ENCODE measurements around the gene SEC31A.
"Not testable (repeated sequence)": the region's sequence is repeated elsewhere in the genome, so short reads cannot be mapped to it uniquely, and the experiment has no call there.

The SEC31A gene

DNA sequence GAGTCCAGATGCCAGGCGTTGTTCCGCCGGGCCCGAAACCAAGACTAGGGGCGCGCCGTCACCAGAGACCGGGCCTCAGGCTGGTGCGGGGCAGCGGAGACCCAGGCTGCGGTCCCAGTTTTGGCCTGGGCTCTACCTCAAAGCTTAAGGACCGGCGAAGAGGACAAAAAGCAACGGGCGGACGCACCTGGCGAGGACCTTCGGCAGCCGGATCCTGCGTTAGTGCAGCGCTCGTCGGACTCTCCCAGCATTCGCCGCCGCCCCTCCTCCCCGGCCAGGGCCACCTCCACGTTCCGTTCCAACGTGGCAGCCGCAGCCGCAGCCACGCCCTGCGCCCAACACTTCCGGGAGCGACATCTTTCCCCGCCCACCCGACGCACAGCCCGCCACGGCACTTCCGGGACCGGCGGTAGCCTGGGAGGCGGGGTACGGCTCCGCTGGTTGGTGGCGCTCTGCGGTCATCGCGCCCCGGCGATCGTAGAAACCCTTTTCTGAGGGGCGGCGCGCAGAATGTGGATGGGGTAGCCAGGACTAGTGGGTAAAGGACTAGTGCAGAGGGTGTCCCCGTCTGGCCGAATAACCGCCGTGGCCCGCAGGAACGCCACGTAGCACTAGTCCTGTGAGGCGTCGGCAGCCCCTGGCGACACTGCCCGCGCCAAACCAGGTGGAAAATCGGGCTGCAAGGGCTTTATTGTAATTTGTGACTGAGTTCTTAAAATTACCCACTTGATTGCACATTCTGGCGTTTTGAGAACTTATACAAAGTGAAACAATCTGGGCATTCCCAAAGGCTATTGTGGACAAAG lies at the start of gene SEC31A:
TSS of gene SEC31A (minus strand) at position 253 of the 806 bp plus-strand sequence. CDS start 9,217 bp downstream, outside the sequence.
- Histone ChIP-seq H3K27me3 (ENCODE audit: control insufficient read depth, insufficient read depth, low read length) (no peaks in the 10 kb centered on the region), H3K36me3 (ENCODE audit: control insufficient read depth, low read depth, low read length) (peaks cover 34% of the 10 kb centered on the region), H3K9ac (ENCODE audit: low read length) (peak within 1 kb of the TSS; percentile 96), H3K4me1 (ENCODE audit: control insufficient read depth, low read depth, low read length) (peaks cover 3% of the 10 kb centered on the region), H3K9me3 (ENCODE audit: control insufficient read depth, low read depth, low read length) (no peaks in the 10 kb centered on the region), H3K4me3 (ENCODE audit: low read length) (peak within 1 kb of the TSS; percentile 95), H3K27ac (ENCODE audit: low read length) (peak within 1 kb of the TSS; percentile 64)

GRCh38 chr4:82939414-82939813 lies 48.5 kb upstream of the SEC31A start:
- Histone ChIP-seq H3K4me1 (ENCODE audit: control insufficient read depth, low read depth, low read length) (no peaks in the 10 kb centered on the region), H3K9me3 (ENCODE audit: control insufficient read depth, low read depth, low read length) (no peaks in the 10 kb centered on the region), H3K27me3 (ENCODE audit: control insufficient read depth, insufficient read depth, low read length) (no peaks in the 10 kb centered on the region), H3K9ac (ENCODE audit: low read length) (no peak overlapping the region), H3K36me3 (ENCODE audit: control insufficient read depth, low read depth, low read length) (peaks cover 31% of the 10 kb centered on the region), H3K27ac (ENCODE audit: low read length) (no peak overlapping the region), H3K4me3 (ENCODE audit: low read length) (no peak overlapping the region)

GRCh38 chr4:82934441-82934840 lies 43.5 kb upstream of the SEC31A start:
- Histone ChIP-seq H3K9ac (ENCODE audit: low read length) (no peak overlapping the region), H3K36me3 (ENCODE audit: control insufficient read depth, low read depth, low read length) (peaks cover 30% of the 10 kb centered on the region), H3K27me3 (ENCODE audit: control insufficient read depth, insufficient read depth, low read length) (no peaks in the 10 kb centered on the region), H3K4me3 (ENCODE audit: low read length) (no peak overlapping the region), H3K4me1 (ENCODE audit: control insufficient read depth, low read depth, low read length) (no peaks in the 10 kb centered on the region), H3K27ac (ENCODE audit: low read length) (no peak overlapping the region), H3K9me3 (ENCODE audit: control insufficient read depth, low read depth, low read length) (no peaks in the 10 kb centered on the region)

DNA sequence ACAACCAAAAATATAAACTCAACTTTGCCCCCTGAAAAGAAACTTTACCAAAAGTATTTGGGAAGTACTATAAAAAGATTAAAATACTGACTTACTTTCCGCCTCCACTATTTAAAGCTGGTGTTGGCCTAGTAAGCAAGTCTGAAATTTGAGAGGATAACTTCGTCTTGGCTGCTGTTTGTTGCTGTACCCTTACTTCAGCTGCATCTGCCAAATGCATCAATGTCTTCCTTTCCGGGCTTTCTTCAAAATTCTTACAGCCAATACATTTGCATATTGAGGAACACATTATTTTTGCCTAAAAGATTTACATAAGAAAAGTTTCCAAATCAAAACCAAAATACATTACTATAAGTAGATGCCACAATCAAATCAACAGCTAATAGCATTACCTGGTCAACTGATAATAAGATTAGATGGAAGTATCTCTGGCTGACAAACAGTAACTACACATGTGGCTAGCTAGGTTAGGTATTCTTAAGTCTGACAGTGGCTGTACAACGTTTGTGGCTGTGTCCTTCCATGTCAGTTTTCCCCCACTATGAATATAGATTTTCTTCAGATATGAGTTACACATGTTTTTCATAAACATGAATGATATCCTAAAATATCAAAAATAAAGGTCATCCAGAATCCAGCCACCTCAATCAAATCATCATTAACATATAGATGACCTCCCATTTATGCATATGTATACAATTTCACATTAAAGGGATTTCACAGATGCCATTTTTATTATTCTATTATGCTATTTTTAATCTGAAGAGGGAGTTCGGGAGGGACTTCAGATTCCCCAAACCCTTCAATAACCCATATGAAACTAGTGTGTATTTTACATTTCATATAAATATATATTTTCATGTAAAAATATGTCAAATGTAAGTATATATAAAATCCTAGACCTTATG lies 40.1 kb upstream of the SEC31A start:
- peaks cover 15% of the 10 kb centered on the region for H3K36me3 ChIP-seq (ENCODE audit: control insufficient read depth, low read depth, low read length)
- no peaks in the 10 kb centered on the region for H3K27me3 ChIP-seq (ENCODE audit: control insufficient read depth, insufficient read depth, low read length)
- H3K9me3 ChIP-seq (ENCODE audit: control insufficient read depth, low read depth, low read length) = no peaks in the 10 kb centered on the region
- H3K27ac ChIP-seq (ENCODE audit: low read length) = no peak overlapping the region
- H3K4me3 ChIP-seq (ENCODE audit: low read length) = no peak overlapping the region
- H3K4me1 ChIP-seq (ENCODE audit: control insufficient read depth, low read depth, low read length) = no peaks in the 10 kb centered on the region
- no peak overlapping the region for H3K9ac ChIP-seq (ENCODE audit: low read length)

GRCh38 chr4:82921795-82922194 lies 30.8 kb upstream of the SEC31A start:
- Histone ChIP-seq H3K9ac (ENCODE audit: low read length) (no peak overlapping the region), H3K36me3 (ENCODE audit: control insufficient read depth, low read depth, low read length) (peaks cover 12% of the 10 kb centered on the region), H3K27ac (ENCODE audit: low read length) (no peak overlapping the region), H3K9me3 (ENCODE audit: control insufficient read depth, low read depth, low read length) (no peaks in the 10 kb centered on the region), H3K27me3 (ENCODE audit: control insufficient read depth, insufficient read depth, low read length) (no peaks in the 10 kb centered on the region), H3K4me3 (ENCODE audit: low read length) (no peak overlapping the region), H3K4me1 (ENCODE audit: control insufficient read depth, low read depth, low read length) (peaks cover 3% of the 10 kb centered on the region)

- H3K27me3 ChIP-seq (ENCODE audit: control insufficient read depth, insufficient read depth, low read length) = no peaks in the 10 kb centered on the region
- H3K36me3 ChIP-seq (ENCODE audit: control insufficient read depth, low read depth, low read length) = peaks cover 14% of the 10 kb centered on the region
- H3K27ac ChIP-seq (ENCODE audit: low read length) = no peak overlapping the region
- no peak overlapping the region for H3K9ac ChIP-seq (ENCODE audit: low read length)
- no peaks in the 10 kb centered on the region for H3K4me1 ChIP-seq (ENCODE audit: control insufficient read depth, low read depth, low read length)
- H3K4me3 ChIP-seq (ENCODE audit: low read length) = no peak overlapping the region
- no peaks in the 10 kb centered on the region for H3K9me3 ChIP-seq (ENCODE audit: control insufficient read depth, low read depth, low read length)
These were observed 28.4 kb upstream of the SEC31A start for GRCh38 chr4:82919386-82919785.

DNA sequence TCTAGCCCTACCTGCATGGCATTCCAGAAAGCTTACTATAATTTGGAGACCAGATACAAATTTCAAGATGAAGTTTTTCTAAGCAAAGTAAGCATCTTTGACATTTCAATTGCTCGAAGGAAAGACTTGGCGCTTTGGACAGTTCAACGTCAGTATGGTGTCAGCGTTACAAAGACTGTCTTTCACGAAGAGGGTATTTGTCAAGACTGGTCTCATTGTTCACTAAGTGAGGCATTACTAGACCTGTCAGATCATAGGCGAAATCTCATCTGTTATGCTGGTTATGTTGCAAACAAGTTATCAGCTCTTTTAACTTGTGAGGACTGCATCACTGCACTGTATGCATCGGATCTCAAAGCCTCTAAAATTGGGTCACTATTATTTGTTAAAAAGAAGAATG lies 27.1 kb upstream of the SEC31A start:
- H3K9me3 ChIP-seq (ENCODE audit: control insufficient read depth, low read depth, low read length) = no peaks in the 10 kb centered on the region
- H3K36me3 ChIP-seq (ENCODE audit: control insufficient read depth, low read depth, low read length) = peaks cover 14% of the 10 kb centered on the region
- no peaks in the 10 kb centered on the region for H3K27me3 ChIP-seq (ENCODE audit: control insufficient read depth, insufficient read depth, low read length)
- no peak overlapping the region for H3K9ac ChIP-seq (ENCODE audit: low read length)
- no peak overlapping the region for H3K4me3 ChIP-seq (ENCODE audit: low read length)
- H3K4me1 ChIP-seq (ENCODE audit: control insufficient read depth, low read depth, low read length) = no peaks in the 10 kb centered on the region
- H3K27ac ChIP-seq (ENCODE audit: low read length) = no peak overlapping the region

DNA sequence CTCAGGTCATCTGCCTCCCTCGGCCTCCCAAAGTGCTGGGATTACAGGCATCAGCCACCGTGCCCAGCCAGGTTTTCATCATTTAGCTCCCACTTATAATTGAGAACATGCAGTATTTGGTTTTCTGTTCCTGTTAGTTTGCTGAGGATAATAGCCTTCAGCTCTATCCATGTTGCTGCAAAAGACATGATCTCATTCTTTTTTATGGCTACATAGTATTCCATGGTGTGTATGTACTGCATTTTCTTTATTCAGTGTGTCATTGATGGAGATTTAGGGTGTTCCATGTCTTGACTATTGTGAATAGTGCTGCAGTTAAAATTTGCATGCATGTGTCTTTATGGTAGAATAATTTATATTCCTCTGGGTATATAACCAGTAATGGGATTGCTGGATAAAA lies 23.0 kb upstream of the SEC31A start:
- not testable (repeated sequence) for H3K27me3 ChIP-seq (ENCODE audit: control insufficient read depth, insufficient read depth, low read length); H3K4me1 ChIP-seq (ENCODE audit: control insufficient read depth, low read depth, low read length); H3K9me3 ChIP-seq (ENCODE audit: control insufficient read depth, low read depth, low read length); H3K9ac ChIP-seq (ENCODE audit: low read length); H3K4me3 ChIP-seq (ENCODE audit: low read length); H3K27ac ChIP-seq (ENCODE audit: low read length)
- peaks cover 29% of the 10 kb centered on the region for H3K36me3 ChIP-seq (ENCODE audit: control insufficient read depth, low read depth, low read length)

DNA sequence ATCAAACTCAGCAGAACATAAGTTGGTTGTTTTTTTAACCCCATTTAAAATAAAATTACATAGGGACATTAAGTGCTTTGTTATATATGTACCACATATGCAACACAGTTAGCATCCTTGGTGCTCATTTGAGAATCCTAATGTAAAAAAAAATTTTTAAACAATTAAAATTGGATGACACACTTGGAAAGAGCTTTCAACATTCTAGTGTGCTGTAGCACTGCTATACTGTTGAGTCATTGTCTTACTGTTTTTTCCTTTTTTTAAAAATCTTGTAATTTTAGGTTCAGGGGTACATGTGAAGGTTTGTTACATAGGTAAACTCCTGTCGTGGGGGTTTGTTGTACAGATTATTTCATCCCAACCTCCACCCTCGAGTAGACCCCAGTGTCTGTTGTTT lies 22.4 kb upstream of the SEC31A start:
- no peaks in the 10 kb centered on the region for H3K9me3 ChIP-seq (ENCODE audit: control insufficient read depth, low read depth, low read length)
- H3K36me3 ChIP-seq (ENCODE audit: control insufficient read depth, low read depth, low read length) = peaks cover 29% of the 10 kb centered on the region
- no peak overlapping the region for H3K9ac ChIP-seq (ENCODE audit: low read length)
- no peak overlapping the region for H3K27ac ChIP-seq (ENCODE audit: low read length)
- H3K4me1 ChIP-seq (ENCODE audit: control insufficient read depth, low read depth, low read length) = no peaks in the 10 kb centered on the region
- H3K27me3 ChIP-seq (ENCODE audit: control insufficient read depth, insufficient read depth, low read length) = no peaks in the 10 kb centered on the region
- no peak overlapping the region for H3K4me3 ChIP-seq (ENCODE audit: low read length)

- Histone ChIP-seq H3K36me3 (ENCODE audit: control insufficient read depth, low read depth, low read length) (peaks cover 48% of the 10 kb centered on the region), H3K27me3 (ENCODE audit: control insufficient read depth, insufficient read depth, low read length) (no peaks in the 10 kb centered on the region), H3K4me3 (ENCODE audit: low read length) (no peak overlapping the region), H3K27ac (ENCODE audit: low read length) (no peak overlapping the region), H3K4me1 (ENCODE audit: control insufficient read depth, low read depth, low read length) (no peaks in the 10 kb centered on the region), H3K9me3 (ENCODE audit: control insufficient read depth, low read depth, low read length) (no peaks in the 10 kb centered on the region), H3K9ac (ENCODE audit: low read length) (no peak overlapping the region)
These were observed 18.4 kb upstream of the SEC31A start for GRCh38 chr4:82909326-82909725.

- peaks cover 45% of the 10 kb centered on the region for H3K36me3 ChIP-seq (ENCODE audit: control insufficient read depth, low read depth, low read length)
- H3K27me3 ChIP-seq (ENCODE audit: control insufficient read depth, insufficient read depth, low read length) = no peaks in the 10 kb centered on the region
- no peak overlapping the region for H3K4me3 ChIP-seq (ENCODE audit: low read length)
- H3K27ac ChIP-seq (ENCODE audit: low read length) = no peak overlapping the region
- H3K9me3 ChIP-seq (ENCODE audit: control insufficient read depth, low read depth, low read length) = no peaks in the 10 kb centered on the region
- peaks cover 4% of the 10 kb centered on the region for H3K4me1 ChIP-seq (ENCODE audit: control insufficient read depth, low read depth, low read length)
- no peak overlapping the region for H3K9ac ChIP-seq (ENCODE audit: low read length)
These were observed 15.5 kb upstream of the SEC31A start for GRCh38 chr4:82906469-82906868.
